Stimulated activated CD8-positive, alpha-beta memory T cell treated with anti-CD3 and anti-CD28 coated beads, Interleukin-7, amount 100 ng/mL, for 4 hours (primary cell): Measurements from ENCODE around the gene SIGMAR1.

Experiments used
- DNase-seq, 2 donors: peaks; one replicate each; pipeline ENCODE4 v3.0.0-alpha.2; 2020; ENCODE audit warnings: low read depth in 2 of 2

The SIGMAR1 gene

DNA sequence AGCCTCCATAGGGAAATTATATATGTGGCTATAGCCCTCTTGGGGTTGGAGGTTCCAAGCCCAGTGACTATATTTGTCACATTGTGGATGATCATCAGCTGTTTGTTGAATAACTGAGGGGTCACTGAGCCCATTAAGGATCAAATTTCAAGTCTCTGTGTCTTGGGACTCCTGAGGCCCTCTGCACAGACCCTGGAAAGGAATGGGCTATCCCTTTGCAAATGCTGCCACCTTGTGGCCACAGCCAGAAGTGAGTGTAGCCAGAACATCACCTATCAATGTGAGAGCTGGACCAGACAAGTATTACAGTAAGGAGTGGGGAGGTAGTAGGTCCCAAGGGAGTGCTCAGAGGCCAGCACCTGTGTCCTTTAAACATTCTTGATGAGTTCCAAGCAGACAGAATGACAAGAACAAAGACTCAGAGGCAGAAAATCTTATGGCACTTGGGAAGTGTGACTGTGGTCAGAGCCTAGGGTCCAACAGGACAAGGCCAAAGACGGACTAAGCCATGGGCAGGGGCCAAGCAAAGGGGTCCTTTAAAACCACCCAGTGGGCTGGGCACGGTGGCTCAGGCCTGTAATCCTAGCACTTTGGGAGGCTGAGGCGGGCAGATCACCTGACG is 33.9 kb downstream of the SIGMAR1 start:
- peak; percentile 61 to 72 for DNase-seq

GRCh38 chr9:34601937-34602573 is 35.5 kb downstream of the SIGMAR1 start:
- DNase-seq = no peak

- no peak for DNase-seq
Measured at GRCh38 chr9:34600908-34601307, 36.7 kb downstream of the SIGMAR1 start.

DNA sequence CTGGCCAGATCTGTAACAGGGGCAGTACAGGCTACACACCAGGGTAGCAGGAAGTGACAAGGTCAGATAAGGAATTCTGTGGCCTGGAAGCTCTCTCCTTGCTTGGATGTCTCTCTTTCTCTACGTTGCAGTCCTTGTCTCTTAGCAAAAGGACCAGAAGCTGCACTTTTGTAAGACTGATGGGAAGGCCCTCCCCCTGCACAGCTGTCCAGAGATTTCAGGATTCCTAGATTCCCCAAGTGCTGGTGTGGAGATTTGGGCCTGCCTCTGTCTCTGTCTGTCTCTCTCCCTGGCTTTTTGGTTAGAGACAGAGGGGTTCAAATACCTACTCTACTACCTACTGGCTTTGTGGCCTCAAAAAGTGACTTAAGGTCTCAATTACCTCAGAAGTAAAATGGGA is 38.0 kb downstream of the SIGMAR1 start:
- no peak for DNase-seq

- DNase-seq = no peak
Measured at GRCh38 chr9:34594177-34594576, 43.4 kb downstream of the SIGMAR1 start.

DNA sequence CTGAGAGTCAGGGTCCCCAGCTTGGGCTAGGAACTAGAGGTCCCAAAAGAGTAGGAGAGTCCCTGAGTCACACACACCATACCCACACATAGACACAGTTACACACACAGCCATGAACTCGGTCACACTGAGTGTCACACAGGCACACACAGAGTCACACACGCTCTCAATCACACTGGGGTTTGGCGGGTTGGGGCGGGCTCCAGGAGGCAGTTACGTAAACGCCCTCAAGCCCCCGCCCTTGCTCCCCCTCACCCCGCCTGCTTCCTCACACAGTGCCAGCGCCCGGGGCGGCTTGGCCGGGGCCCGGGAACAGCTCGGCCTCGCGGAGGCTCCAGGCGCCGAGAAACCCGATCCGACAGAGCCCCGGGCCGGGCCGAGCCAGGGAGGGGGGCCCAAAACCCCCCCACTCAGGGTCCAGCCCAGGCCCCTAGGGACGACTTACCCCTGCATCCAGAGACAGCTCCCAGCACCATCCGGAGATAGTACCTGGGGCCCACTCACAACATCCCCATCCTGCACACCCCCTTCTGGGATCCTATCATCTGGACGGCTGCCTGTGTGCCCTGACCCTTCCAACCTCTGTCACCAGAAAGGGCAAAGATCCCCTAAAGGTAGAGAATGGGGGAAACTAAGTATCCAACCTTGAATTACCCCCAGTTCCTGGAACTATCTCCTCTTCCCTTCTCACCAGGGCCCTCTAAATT is 44.5 kb downstream of the SIGMAR1 start:
- no peak for DNase-seq

DNA sequence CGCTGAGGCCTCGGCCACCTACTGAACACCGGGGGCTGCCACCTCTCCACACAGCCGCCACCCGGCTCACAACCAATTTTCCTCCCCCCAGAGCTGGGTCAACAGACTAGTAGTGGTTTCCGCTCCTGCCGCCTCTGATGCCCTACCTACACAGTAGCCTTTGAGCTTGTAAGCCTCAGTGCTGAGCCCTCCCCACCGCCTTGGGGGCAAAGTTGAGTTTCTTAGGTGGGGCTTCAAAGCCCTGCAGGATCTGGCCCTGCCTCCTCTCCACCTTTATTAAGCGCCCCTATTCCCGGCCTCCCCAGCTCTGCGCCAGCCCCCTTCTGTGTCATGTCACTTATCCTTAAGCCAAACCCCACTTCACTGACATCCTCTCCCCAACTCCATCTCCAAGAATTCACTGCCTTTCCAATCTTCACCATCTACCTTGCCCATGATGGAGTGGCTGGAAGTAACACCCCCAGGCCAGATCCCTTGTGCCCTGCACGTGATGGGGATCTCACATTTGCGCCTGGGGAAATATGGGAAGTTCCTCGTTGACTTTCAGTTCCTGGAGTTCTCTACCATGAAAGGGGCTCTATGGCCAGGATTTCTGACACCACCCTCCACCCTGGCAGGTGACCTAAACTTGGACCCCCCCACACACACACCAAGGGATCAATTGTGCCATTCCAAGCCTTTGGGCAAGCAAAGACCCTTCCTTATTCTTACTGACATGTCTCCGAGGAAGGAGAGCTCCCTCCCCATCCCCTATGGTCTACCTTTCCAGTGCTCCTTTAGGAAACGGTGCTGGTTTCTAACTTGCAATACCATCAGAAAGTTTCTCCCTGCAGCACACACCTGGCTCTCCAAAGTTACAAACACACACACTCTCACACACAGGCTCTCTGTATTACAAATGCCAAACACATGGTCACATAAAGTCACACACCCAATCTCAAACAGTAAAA is 45.4 kb downstream of the SIGMAR1 start:
- no peak for DNase-seq

DNA sequence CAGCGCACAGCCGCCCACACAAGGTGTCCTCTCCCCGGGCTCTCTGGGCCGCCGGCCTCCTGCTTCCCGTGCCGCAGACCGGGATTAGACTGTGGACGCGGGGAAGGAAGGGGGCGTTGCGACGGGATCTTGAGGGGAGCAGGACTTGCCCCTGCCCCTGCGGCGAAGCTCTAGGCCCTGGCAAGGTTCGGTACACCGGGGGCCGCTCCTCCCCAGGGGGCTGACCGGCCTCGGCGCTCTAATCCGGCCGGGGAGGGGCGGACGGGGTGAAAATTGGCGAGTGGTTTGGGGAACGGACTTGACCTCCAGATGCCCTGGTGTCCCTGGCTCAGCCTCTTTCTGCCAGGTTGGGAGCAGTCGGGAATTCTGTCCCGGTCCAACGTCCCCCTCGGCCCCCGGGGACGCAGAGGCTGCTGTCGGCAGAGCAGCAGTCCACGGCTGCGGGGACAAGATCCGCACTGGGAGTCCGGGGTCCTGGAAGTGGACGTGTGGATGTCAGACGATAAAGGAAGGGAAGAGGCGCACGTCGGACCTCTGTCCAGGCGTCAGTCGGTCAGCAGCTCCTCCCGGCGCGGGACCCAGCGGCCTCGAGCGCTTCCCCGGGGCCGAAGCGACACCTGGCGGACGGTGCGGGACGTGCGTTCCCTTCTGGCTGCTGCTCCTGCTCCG is 46.2 kb downstream of the SIGMAR1 start:
- DNase-seq = peak; percentile 29 to 68

GRCh38 chr9:34590381-34591247 is 47.0 kb downstream of the SIGMAR1 start:
- DNase-seq = no peak

GRCh38 chr9:34589636-34590380 is 47.8 kb downstream of the SIGMAR1 start, which contains the start of gene CNTFR:
Gene CNTFR, minus strand, starts transcription at chr9:34589724. Its CDS starts 20,743 bp downstream, at chr9:34568981.
- no peak for DNase-seq

DNA sequence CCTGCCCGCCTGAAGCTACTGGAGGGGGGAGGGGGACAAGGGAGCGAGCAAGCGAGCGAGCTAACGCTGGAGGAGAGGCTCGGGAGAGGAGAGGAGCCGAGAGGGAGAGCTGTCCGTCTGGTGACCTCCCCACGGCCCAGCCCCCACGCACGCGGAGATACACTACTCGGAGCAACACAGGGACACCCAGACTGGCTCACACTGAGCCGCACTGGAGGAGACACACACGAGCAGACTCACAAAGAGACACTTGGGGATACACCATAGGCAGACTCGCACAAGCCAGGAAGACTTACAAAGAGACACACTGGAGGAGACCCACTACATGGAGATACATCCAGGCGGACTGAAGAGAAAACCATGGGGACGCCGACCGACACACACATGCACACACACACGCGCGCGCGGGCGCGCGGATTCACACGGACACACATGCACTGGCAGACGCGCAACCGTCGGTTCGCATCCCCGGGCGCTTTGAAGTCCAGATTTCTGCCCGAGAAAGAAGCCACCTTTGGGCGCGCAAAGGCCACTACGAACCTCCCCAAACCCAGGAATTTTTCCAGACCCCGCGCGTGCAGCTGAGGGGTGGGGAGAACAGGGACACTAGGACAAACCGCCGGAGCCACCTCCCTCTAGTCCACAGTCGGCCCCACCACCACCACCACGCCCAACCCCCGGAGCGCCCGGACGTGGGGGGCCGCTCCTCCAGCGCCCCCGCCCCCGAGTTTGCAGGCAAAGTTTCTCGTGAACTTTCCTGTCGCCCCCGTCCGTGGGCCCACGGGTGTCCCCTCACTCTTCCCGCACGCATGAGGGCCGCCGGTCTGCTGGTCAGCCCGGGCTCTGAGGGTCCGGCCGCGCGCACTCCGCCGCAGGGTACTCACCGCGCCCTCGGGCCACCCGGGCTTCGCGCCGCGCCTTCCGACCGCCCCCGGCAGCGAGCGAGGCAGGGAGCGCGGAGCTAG is 48.6 kb downstream of the SIGMAR1 start:
- DNase-seq = no peak

GRCh38 chr9:34587271-34587670 is 50.3 kb downstream of the SIGMAR1 start:
- DNase-seq = no peak

DNA sequence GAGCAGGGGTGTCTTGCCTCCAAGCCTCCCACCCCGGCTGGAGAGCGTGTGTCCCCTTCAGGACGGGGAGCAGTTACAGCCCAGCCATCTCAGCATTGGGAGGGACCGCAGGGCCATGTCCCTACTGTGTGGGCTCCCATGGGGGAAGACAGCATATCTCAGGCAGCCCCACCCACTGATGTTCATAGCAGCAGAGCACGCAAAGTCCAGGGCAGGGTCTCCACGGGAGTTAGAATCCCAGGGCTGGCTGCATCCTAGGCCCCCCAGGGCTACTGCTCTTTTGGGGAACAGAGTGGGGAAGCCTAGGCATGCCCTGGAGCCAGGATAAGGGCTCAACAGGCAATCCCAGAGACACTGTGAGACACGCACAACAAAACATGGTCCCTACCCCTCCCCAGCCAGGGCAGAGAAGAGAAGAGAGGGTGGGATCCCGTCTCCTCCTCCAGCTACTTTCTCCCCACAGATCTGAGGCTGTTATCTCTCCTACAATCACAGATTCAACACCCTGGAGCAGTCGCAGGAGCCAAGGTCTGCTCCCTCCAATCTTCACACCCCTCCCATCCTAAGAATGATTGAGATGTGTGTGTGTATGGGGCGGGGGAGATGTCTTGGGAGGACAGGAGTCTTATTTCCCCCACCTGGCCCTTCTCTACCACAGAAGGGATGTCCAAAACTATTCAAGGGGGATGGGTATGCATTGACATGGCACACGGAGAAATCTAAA is 51.5 kb downstream of the SIGMAR1 start:
- DNase-seq = no peak

GRCh38 chr9:34584970-34585369 is 52.6 kb downstream of the SIGMAR1 start:
- DNase-seq = no peak
